GM21526 (cell line): Measurements from ENCODE around the gene KCNJ9.
"Not testable (repeated sequence)": the region's sequence is repeated elsewhere in the genome, so short reads cannot be mapped to it uniquely, and the experiment has no call there.

ENCODE experiments used
- ATAC-seq: cut with Tn5 transposase; IDR thresholded peaks from one replicate; pipeline ENCODE4 v1.9.1; 2021; ENCODE audit warnings: moderate library complexity; ENCODE audit not compliant: unreplicated experiment, low FRiP score

The KCNJ9 gene

DNA sequence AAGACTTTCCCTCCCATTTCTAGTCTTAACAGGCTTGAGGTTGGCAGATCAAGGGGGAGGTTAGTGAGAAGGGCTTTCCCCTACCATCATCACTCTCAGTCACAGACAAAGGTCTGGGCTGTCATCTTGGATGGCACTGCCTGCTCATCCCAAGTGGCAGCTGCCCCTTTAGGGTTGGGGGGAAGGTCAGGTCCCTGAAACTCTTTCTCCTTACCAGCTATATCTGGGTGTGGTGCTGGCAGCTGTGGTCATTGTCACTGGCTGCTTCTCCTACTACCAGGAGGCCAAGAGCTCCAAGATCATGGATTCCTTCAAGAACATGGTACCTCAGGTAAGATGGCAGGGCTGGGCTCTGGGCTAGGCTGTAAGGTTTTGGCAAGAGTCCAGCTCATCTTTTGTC is 42.4 kb downstream of the KCNJ9 start:
- ATAC-seq, result no peak

DNA sequence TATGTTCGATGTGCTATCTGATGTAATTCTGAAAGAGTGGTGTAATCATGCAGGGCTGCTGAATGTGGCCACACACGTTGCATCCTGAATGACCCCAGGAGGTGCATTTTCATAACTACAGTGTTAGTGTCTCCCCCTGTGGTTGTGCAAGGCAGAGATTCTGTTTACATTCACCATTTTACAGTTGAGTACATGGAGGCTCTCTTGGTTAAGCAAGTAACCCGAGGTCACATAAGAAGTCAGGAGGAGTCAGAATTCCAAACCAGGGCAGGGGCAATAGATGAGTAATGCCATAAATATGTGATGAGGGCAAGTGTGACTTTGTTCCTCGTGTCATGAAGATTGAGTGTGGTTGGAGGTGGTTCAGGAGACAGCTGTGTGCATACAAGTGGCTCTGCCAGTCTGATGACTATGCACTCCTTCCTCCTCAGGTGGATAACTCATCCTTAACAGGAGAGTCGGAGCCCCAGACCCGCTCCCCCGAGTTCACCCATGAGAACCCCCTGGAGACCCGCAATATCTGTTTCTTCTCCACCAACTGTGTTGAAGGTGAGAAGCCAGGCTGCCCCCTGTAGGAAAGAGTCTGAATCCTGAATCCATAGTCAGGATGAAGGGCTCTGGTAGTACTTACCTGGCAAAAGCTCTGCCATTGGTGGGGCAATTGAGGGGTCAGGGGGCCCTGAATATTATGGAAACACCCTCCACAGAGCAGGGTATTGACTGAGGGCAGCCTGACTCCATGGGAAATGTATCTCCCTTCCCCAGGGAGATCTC is 43.6 kb downstream of the KCNJ9 start:
- ATAC-seq, result no peak

DNA sequence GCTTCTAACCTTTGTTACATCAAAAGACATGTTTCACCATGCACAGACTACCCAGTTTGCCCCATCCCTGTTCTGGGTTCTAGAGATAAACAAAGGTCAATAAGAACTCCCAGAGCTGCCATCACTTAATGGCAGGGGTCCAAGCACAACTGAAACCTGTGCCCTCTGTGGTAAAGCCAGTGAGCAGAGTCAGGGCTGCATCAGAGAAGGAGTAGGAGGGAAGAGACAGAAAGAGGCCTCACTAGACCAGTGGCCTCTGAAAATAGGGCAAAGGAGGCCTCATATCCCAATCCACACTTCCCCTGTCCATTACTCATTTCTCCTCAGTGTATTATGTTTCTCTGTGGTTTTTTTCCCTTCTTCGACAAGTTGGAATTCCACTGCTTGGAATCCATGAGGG is 44.4 kb downstream of the KCNJ9 start:
- ATAC-seq, result no peak

DNA sequence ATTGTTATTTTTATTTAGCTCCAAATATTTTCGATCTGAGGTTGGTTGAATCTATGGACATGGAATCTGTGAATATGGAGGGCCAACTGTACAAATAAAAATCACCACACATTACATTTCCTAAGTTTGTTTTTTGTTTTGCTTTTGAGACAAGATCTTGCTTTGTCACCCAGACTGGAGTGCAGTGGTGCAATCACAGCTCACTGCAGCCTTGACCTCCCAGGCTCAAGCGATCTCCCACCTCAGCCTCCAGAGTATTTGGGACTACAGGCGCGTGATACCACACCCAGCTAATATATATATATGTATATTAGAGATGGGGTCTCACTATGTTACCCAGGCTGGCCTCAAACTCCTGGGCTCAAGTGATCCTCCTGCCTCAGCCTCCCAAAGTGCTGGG is 45.0 kb downstream of the KCNJ9 start:
- not testable (repeated sequence) for ATAC-seq

DNA sequence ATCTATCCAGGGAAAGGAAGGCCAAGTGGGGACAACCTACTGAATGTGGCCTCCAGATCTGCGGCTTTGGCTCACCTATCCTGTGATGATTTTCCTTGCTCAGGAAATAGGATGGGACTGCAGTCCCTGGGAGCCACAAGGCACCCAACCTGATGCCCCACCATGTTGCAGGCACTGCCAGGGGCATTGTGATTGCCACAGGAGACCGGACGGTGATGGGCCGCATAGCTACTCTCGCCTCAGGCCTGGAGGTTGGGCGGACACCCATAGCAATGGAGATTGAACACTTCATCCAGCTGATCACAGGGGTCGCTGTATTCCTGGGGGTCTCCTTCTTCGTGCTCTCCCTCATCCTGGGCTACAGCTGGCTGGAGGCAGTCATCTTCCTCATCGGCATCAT is 46.0 kb downstream of the KCNJ9 start:
- ATAC-seq, result no peak

DNA sequence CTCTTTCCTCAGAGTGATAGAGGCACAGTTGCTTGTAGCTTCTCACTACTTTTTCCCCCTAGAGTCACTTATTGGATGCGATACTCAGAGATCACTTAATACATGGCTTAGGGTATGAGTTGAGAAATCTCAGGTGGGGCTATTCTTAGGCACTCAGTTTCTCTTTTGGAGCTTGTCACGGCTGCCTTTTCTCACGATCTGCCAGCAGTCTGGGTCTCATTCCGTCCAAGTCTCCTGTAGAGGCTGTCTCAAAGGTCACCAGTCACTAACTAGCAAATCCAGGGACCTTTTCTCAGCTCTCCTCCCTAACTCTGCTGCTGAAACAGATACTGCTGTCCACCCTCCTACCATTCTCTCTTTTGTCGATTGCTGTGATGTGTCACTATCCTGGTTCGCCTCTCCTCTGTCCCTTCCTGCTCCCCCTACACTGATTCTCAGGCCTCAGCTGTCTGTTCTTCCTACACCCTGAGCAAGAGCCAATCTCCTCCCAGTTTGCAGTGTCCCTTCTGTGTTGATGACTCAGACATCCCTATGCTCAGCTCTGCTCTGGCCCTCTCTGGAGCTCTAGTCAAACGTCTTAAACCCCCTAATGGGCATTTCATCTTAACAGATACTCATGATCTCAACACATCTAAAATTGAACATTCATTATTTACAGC is 46.7 kb downstream of the KCNJ9 start:
- no peak for ATAC-seq

DNA sequence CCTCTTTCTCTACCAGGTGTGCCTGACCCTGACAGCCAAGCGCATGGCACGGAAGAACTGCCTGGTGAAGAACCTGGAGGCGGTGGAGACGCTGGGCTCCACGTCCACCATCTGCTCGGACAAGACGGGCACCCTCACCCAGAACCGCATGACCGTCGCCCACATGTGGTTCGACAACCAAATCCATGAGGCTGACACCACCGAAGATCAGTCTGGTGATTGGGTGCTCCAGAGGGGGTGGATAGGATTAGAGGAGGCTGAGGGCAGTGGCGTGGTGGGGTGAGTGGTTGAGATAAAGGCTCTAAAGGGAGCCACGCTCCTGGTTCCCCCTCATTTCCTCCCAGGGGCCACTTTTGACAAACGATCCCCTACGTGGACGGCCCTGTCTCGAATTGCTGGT is 47.3 kb downstream of the KCNJ9 start:
- ATAC-seq, result no peak

DNA sequence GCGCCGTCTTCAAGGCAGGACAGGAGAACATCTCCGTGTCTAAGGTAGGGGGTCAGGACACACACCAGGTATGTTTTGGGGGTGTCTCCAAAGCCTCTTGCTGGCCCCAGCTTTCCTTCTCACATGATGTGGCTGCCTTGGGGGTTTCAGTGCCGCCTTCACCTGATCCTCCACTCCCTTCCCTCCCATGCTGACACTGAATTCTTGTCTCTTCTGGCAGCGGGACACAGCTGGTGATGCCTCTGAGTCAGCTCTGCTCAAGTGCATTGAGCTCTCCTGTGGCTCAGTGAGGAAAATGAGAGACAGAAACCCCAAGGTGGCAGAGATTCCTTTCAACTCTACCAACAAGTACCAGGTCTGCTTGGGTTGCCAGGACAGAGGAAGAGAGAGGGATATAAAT is 47.7 kb downstream of the KCNJ9 start:
- no peak for ATAC-seq

DNA sequence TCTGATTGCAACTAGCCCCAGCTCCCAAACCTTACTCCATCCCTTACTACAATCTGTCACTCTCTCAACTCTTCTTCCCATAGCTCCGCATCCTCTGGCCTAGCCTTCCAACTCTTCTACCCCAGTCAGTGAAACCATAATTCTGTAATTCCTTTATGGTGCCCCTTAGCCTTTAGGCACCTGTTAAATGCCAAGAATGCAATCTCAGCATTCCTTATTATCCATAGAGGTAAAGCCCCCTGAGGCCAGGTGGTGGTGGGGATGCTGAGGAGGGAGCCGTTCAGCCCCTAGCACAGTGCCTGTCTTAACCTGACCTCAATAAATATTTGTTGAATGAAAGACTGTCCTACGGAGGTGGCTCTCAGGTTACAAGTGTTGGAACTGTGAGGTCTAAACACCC is 48.2 kb downstream of the KCNJ9 start:
- ATAC-seq, result no peak

DNA sequence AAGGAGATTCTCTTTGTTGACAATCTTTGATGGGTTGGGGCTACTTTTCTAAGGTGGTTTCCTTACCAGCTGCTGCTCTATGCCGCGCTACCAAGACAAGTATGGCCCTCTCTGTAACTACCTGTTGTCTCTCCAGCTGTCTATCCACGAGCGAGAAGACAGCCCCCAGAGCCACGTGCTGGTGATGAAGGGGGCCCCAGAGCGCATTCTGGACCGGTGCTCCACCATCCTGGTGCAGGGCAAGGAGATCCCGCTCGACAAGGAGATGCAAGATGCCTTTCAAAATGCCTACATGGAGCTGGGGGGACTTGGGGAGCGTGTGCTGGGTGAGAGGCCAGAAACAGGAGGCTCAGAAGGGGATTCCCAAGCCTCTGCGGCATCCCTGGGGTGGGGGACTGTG is 48.6 kb downstream of the KCNJ9 start:
- ATAC-seq, result no peak

DNA sequence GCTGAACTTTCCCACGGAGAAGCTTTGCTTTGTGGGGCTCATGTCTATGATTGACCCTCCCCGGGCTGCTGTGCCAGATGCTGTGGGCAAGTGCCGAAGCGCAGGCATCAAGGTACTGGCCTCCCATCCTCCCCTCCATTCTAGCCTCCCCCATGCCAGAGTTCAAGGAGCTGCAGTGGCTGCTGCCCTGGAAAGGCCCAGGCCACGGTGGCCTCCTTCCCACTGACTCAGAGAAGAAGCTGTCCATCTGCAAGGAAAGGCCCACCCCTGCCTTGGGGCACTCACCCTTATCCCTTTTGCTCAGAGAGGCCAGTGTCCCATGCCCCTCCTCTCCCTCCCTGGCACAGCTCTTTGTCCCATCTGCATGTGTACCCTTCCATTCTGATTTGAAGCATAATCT is 49.1 kb downstream of the KCNJ9 start:
- ATAC-seq, result no peak

DNA sequence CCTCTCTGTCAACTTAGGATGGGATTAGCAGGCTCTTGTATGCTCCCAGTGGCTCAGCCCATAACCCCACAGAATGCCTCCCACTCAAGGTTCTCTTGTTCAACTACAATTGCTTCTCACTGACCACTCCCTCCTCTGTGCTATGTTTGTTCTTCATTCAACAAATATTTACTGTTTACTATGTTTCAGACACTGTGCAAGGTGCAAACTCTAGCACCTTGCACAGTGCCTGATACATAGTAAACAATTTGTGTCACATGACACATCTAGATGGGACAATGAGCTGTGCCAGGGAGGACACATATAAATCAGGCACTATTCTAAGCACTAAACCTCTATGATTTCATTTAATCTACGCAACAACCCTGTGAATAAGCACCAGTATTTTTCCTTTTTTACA is 49.6 kb downstream of the KCNJ9 start:
- ATAC-seq, result no peak

DNA sequence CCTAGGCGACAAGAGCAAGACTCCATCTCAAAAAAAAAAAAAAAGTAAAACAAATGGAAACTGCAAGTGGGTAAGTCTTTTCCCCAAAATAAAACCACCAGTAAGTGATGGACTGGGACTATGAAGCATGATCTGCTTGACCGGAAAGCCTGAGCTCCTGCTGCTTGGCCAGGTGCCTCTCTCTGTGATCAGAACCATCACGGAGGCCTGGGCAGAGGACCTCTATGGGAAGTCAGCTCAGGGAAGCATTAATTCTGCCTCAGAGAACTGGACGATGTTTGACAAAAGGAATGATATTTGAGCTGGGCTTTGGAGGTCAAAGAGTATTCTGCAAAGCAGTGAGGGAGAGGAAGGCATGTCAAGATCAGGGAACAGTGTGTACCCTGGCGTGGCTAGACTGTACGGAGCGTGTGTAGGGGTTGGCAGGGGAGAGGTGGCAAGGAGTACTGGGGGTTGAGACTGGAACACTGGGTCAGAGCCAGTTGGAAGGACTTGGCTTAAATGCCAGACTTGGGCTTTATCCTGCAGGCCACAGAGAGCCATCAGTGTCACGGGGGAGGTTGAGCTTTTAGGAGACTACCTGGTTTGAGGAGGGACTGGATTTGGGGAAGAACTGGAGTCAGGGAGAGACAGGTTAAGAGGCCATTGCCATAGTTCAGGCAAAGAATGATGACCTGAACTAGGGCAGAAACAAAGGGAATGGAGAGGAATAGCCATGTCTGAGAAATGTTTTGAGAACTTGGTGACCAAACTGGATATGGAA is 50.6 kb downstream of the KCNJ9 start:
- no peak for ATAC-seq

DNA sequence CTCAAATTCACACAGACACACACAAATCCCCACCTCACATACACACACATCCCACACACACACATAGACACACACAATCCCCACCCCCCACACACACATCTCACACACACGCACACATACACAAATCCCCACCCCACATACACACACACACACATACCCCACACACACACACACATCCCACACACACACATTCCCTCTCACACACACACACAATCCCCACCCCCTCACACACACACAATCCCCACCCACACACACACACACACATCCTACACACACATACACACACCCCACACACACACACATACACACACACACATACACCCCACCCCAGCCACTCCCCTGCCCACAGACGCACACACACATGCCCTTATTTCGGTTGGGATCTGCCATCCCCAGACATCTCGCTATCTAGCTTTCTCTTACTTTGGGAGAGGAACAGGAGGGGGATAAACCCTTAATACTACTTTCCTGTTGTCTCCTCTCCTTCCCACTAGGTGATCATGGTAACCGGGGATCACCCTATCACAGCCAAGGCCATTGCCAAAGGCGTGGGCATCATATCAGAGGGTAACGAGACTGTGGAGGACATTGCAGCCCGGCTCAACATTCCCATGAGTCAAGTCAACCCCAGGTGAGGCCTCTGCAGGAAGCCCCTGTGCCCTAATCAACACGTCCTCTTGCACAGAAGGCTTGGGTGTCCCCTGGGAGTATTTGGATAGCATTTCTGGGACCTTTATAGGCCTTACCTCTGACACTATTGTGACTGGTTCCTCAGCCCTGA is 52.8 kb downstream of the KCNJ9 start:
- no peak for ATAC-seq

DNA sequence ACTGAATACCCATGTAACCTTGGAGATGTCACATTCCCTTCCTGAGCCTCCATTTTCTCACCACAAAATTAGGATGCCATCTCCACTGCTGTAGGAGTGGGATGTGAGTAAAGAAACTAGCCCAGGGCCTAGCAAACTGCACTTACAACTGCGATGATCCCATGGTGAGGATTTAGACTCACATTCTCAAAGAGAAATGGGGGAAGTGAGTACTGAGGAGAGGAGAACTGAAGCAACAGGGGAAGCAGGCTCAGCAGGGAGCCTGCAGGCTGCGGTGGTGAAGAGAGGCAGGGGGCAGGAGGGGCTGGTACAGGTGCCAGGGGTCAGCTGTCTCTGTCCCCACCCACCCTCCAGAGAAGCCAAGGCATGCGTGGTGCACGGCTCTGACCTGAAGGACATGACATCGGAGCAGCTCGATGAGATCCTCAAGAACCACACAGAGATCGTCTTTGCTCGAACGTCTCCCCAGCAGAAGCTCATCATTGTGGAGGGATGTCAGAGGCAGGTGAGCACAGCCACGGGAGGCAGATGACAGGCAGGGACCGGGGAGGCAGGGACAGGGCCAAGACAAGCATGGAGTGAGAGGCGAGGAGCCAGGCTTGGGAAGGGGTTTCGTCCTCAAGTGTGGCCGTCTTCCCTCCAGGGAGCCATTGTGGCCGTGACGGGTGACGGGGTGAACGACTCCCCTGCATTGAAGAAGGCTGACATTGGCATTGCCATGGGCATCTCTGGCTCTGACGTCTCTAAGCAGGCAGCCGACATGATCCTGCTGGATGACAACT is 53.6 kb downstream of the KCNJ9 start:
- ATAC-seq, result no peak

DNA sequence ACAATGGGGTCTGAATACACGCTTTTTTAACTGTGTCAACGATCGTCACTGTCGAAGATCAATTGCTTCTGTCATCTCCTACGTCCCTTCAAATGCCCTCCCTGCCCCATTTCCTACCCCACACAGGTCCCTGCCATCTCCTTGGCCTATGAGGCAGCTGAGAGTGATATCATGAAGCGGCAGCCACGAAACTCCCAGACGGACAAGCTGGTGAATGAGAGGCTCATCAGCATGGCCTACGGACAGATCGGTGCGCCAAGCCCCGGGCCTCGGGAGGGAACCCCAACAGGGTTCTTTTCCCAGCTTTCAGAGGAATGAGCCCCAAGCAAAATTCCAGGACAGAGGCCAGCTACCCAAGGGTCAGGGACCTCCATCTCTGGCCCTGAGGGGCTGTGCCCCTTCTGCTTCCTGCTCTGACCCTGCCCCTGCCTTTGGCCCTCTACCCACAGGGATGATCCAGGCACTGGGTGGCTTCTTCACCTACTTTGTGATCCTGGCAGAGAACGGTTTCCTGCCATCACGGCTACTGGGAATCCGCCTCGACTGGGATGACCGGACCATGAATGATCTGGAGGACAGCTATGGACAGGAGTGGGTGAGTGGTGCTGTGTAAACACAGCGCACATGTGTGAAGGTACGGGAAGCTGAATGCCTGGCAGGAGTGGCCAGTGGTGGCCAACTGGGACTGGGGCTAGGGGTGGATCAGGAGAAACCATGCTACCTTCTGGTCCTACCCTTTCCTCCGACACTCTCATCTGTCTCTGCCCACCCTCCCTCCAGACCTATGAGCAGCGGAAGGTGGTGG is 55.0 kb downstream of the KCNJ9 start:
- no peak for ATAC-seq

DNA sequence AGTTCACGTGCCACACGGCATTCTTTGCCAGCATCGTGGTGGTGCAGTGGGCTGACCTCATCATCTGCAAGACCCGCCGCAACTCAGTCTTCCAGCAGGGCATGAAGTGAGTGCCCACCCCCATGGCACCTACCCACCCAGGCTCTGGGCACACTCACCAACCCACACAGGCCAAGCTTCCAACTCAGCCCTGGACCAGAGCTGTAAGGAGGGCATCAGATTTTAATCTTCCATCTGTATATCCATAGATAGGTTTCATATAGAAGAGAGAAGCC is 55.5 kb downstream of the KCNJ9 start:
- no peak for ATAC-seq

DNA sequence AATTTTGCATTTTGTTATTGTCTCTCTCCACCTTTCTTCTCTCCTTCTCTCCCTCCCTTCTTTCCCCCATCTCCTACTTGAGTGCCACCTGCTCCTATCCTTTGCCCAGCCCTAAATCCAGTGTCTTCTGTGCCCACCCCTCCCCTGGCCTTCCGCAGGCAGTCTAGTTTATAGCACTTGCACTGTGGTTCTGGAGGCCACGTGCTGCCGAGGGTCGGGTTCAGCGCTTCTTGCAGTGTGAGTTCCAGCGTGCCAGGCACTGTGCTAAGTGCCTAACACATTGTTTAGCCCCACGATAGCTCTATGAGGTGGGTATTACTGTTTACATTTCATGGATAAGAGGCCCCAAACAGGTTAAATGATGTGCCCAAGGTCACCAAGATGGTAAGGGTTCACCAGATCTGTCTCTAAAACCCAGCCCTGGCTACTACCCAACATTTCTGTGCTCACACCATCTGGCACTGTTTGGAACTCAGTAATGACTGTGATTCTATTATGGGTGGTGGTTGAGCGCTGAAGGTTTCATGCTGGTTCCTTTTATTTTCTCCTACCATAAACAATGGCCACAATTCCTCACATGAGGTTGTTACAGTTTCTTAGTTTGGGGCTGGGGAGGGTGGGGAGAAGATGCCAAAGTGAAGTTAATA is 56.0 kb downstream of the KCNJ9 start:
- ATAC-seq, result no peak

DNA sequence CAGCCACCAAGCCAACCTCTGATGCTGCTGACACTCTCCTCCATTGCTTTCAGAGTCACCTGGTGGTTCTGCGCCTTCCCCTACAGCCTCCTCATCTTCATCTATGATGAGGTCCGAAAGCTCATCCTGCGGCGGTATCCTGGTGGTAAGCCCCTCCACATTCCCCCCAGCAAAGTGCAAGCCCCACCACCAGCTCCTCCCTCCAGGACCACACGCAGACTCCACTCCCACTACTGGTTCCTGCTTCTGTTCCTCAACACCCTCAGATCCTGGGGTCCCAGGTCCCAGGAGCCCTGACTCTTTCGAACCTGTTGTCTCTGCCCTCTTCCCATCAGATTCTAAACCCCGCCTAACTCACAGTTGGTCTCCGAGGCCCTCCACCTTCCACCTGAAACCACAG is 58.5 kb downstream of the KCNJ9 start:
- no peak for ATAC-seq
